Measurements from ENCODE around the gene SNX32.

- TF ChIP-seq CTCF (conservative IDR thresholded peaks at IDR 0.05; ENCODE audit: low read length) (no peak), EZH2phosphoT487 (IDR thresholded peaks at IDR 0.05; ENCODE audit: borderline replicate concordance) (no peak)
Measured at GRCh38 chr11:65785319-65786007, 48.3 kb upstream of the SNX32 start.
